ENCODE data around the gene BBS9.
A peak's percentile ranks its signal among the peaks of the same experiment; 100 is the strongest.
"Not testable (repeated sequence)": the region's sequence is repeated elsewhere in the genome, so short reads cannot be mapped to it uniquely, and the experiment has no call there.

BBS9 gene

GRCh38 chr7:33128990-33129805, at the start of gene BBS9:
Gene BBS9, plus strand, starts transcription at chr7:33129564. Its CDS starts 16,689 bp downstream, at chr7:33146253.
- DNase-seq: peak; percentile 90 to 99 (median 94)
- intact Hi-C loops (cut with DNase I): loop anchor here (2.0 kb wide), 1 partner anchor 20 kb away; the partner anchor contains the start of gene RP9

GRCh38 chr7:33079763-33080690, 49.3 kb upstream of the BBS9 start:
- intact Hi-C loops (cut with DNase I): no loop called here
- no peak for DNase-seq

GRCh38 chr7:33087356-33087755, 42.0 kb upstream of the BBS9 start:
- DNase-seq: no peak
- intact Hi-C loops (cut with DNase I): no loop called here

GRCh38 chr7:33087858-33088257, 41.5 kb upstream of the BBS9 start:
- intact Hi-C loops (cut with DNase I): no loop called here
- no peak for DNase-seq

- intact Hi-C loops (cut with DNase I): no loop called here
- no peak for DNase-seq
Observed at GRCh38 chr7:33089142-33089541, 40.2 kb upstream of the BBS9 start.

- intact Hi-C loops (cut with DNase I): no loop called here
- DNase-seq: no peak
Observed at GRCh38 chr7:33091111-33091531, 38.2 kb upstream of the BBS9 start.

GRCh38 chr7:33091641-33092191, 37.6 kb upstream of the BBS9 start:
- DNase-seq: no peak
- intact Hi-C loops (cut with DNase I): no loop called here

GRCh38 chr7:33093266-33093665, 36.1 kb upstream of the BBS9 start:
- DNase-seq: no peak
- intact Hi-C loops (cut with DNase I): no loop called here

- DNase-seq; intact Hi-C loops (cut with DNase I): not testable (repeated sequence)
Observed at GRCh38 chr7:33094745-33095275, 34.6 kb upstream of the BBS9 start.

- intact Hi-C loops (cut with DNase I): no loop called here
- no peak for DNase-seq
Observed at GRCh38 chr7:33099154-33099940, 30.0 kb upstream of the BBS9 start.

- DNase-seq: no peak
- intact Hi-C loops (cut with DNase I): no loop called here
Observed at GRCh38 chr7:33100770-33101169, 28.6 kb upstream of the BBS9 start.

- no peak for DNase-seq
- intact Hi-C loops (cut with DNase I): no loop called here
Observed at GRCh38 chr7:33101906-33102305, 27.5 kb upstream of the BBS9 start.

GRCh38 chr7:33107136-33108066, 22.0 kb upstream of the BBS9 start:
- intact Hi-C loops (cut with DNase I): loop anchor here (2.0 to 5.0 kb wide), 2 partner anchors 21 to 340 kb away; partner anchors contain the start of gene BBS9
- peak in 3 of 10 donors; percentile 23 to 46 (median 27) for DNase-seq

GRCh38 chr7:33108554-33109004, 20.8 kb upstream of the BBS9 start:
- DNase-seq: no peak
- intact Hi-C loops (cut with DNase I): loop anchor here (2.0 to 5.0 kb wide), 2 partner anchors 20 to 341 kb away; partner anchors contain the start of gene BBS9

GRCh38 chr7:33109005-33109757, 20.2 kb upstream of the BBS9 start, which contains the start of gene RP9:
Gene RP9, minus strand, starts transcription at chr7:33109404. Its CDS starts 32 bp downstream, at chr7:33109372.
- intact Hi-C loops (cut with DNase I): loop anchor here (2.0 to 5.0 kb wide), 2 partner anchors 20 to 342 kb away; partner anchors contain the start of gene BBS9
- DNase-seq: peak; percentile 40 to 95 (median 63)

- intact Hi-C loops (cut with DNase I): loop anchor here (2.0 to 5.0 kb wide), 3 partner anchors 19 to 342 kb away; partner anchors contain the start of genes BBS9 and NT5C3A
- peak in 2 of 10 donors; percentile 19 to 22 for DNase-seq
Observed at GRCh38 chr7:33109758-33110238, 19.6 kb upstream of the BBS9 start.

GRCh38 chr7:33111614-33112013, 17.8 kb upstream of the BBS9 start:
- intact Hi-C loops (cut with DNase I): loop anchor here (2.0 kb wide), 1 partner anchor 49 kb away; the partner anchor contains the start of gene NT5C3A
- DNase-seq: no peak
